IPS-NIHi11 (cell line): ENCODE results near the gene KYAT1.

Experiments used
- DNase-seq: peaks from one replicate; pipeline ENCODE4 v3.0.0; 2012; ENCODE audit warnings: mixed read lengths, low spot score

KYAT1 gene

GRCh38 chr9:128881884-128882676 lies at the start of gene KYAT1, which contains the start of gene LRRC8A:
TSS of gene KYAT1 (minus strand) at chr9:128881950. CDS start at chr9:128845405, 36,545 bp downstream.
TSS of gene LRRC8A (plus strand) at chr9:128882133. CDS start at chr9:128907165, 25,032 bp downstream.
- peak; percentile 99 for DNase-seq

- DNase-seq = no peak
These were observed 47.8 kb upstream of the KYAT1 start for GRCh38 chr9:128929560-128929959.

GRCh38 chr9:128928624-128929023 lies 46.9 kb upstream of the KYAT1 start:
- DNase-seq = no peak

GRCh38 chr9:128927731-128928411 lies 46.1 kb upstream of the KYAT1 start:
- peak; percentile 87 for DNase-seq

- DNase-seq = no peak
These were observed 41.7 kb upstream of the KYAT1 start for GRCh38 chr9:128923493-128923883.

GRCh38 chr9:128921881-128922763 lies 40.4 kb upstream of the KYAT1 start:
- DNase-seq = peak; percentile 84

GRCh38 chr9:128920381-128921058 lies 38.8 kb upstream of the KYAT1 start, which contains the start of gene PHYHD1:
TSS of gene PHYHD1 (plus strand) at chr9:128920982. CDS start at chr9:128922324, 1,342 bp downstream.
- no peak for DNase-seq

- no peak for DNase-seq
These were observed 37.8 kb upstream of the KYAT1 start for GRCh38 chr9:128919402-128920089.

- no peak for DNase-seq
These were observed 37.2 kb upstream of the KYAT1 start for GRCh38 chr9:128918921-128919320.

GRCh38 chr9:128917151-128917849 lies 35.5 kb upstream of the KYAT1 start:
- DNase-seq = no peak

GRCh38 chr9:128916745-128917144 lies 35.0 kb upstream of the KYAT1 start:
- no peak for DNase-seq

- DNase-seq = no peak
These were observed 34.5 kb upstream of the KYAT1 start for GRCh38 chr9:128916204-128916603.

- DNase-seq = no peak
These were observed 32.4 kb upstream of the KYAT1 start for GRCh38 chr9:128913995-128914772.

GRCh38 chr9:128913048-128913900 lies 31.5 kb upstream of the KYAT1 start:
- no peak for DNase-seq

- peak; percentile 54 for DNase-seq
These were observed 30.6 kb upstream of the KYAT1 start for GRCh38 chr9:128912270-128912853.

GRCh38 chr9:128911529-128912035 lies 29.8 kb upstream of the KYAT1 start:
- peak; percentile 55 for DNase-seq

GRCh38 chr9:128910906-128911305 lies 29.2 kb upstream of the KYAT1 start:
- DNase-seq = no peak

GRCh38 chr9:128909859-128910258 lies 28.1 kb upstream of the KYAT1 start:
- no peak for DNase-seq
